NCI-H2227 (cell line): ENCODE results near the gene AVL9.

Source experiments
- DNase-seq: peaks from one replicate; lab custom pipeline; 2025; ENCODE audit not compliant: unreplicated experiment; lab: John Stamatoyannopoulos, UW

AVL9 gene

GRCh38 chr7:32533276-32534029 is 38.2 kb downstream of the AVL9 start:
- no peak for DNase-seq

DNA sequence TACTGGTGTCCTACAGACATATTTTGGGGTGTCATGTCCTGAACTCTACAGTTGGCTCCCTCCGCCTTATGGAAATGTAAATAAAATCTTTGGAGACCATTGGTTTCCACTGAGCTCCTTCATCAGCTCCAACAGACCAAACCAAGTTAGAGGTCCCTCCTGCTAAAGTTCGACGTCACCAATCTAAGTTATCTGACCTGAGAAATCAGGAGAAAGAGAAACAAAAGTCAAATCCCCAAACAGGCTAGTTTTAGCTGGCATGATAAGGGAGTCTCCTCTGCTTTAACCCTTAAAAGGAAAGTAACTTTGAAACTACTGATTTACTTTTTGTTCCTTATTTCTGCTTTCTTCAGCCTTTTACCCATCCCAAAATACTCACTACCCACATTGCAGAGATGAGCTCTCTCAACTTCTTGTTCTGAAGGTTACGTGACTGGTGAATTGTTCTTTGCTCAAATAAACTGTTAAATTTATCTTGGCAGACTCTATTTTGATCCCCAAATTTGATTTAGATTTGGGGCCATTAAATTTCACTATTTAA is 39.9 kb downstream of the AVL9 start:
- DNase-seq: no peak

GRCh38 chr7:32536016-32536415 is 40.7 kb downstream of the AVL9 start:
- DNase-seq: no peak

- DNase-seq: no peak
Observed at GRCh38 chr7:32536585-32536984, 41.3 kb downstream of the AVL9 start.

DNA sequence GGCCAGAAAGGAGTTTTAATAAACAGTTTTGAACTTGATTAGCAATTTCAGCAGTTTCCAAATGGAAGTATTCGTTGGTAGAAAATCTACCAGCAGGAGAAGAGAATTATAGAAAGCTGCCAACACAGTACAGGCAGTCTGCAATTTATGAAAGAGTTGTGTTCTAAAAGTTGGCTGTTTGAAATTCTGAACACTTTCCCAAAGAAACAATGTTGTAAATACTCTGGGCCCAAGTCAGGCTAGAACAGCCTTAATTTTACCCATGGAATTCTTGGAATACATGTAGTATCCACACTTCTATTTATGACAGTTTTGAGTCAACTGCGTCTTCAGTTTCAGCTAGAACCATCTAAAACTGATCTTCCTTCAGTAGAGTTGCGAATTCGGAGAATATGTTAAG is 42.5 kb downstream of the AVL9 start:
- DNase-seq: no peak

GRCh38 chr7:32539366-32539765 is 44.1 kb downstream of the AVL9 start:
- DNase-seq: no peak

DNA sequence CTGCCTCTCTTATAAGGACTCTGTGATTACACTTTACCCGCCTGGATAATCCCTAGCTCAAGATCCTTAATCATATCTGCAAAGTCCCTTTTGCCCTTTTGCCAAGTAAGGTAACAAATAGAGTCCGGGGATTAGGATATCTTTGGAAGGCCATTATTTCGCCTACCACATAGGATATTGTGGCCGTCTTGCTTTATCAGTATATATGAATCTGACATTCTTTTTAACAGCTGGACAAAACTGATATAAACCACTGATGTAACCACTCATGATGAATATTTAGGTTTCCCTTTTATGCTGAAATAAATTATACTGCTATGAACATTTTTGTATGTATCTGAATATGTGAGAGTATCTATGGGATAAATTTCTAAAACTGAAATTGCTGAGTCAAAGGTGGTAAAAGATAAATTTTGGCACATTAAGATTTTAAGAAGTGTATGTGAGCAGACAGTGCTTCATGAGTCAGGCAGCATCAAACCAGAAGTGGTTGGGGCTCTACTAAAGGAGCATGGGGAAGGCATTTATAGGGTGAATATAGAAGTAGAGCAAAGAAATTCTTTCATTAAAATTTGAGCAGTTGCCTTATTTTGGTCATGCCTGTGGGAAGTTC is 44.7 kb downstream of the AVL9 start:
- DNase-seq: no peak

DNA sequence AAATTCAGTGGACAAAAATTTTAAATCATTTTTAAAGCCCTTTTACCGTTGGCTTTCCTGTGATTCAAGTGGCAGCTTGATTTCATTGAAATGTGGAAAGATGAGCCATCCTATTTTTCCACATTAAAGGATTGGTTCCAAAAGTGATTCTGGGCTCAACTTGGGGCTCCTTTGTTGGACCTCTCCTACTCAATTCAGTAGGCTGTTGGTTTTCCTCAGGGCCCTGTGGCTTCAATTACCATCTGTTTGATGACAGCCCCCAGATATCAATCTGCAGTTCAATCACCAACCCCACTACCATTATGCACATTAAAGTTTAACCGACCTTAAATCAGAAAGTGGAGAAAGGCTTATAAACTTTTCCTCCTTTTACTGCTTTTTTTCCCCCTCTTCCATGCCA is 47.3 kb downstream of the AVL9 start:
- DNase-seq: no peak

DNA sequence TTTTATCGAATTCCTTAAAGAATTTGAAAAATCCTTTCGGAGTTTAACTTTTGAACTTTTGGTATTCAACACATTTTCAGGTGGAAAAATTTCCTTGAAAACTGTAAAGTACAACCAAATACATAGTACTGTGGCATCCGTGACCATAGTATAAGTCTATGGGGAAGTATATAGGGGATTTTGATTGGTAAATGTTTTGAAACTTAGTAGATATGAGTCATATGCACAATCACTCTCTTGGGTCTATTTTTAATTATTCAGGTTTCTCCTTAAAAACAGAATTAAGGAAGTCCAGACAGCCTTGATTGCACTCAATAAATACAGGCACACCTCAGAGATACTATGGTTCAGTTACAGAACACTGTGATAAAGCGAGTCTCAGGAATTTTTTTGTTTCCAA is 64.2 kb downstream of the AVL9 start:
- no peak for DNase-seq

GRCh38 chr7:32560075-32560474 is 64.8 kb downstream of the AVL9 start:
- DNase-seq: no peak

DNA sequence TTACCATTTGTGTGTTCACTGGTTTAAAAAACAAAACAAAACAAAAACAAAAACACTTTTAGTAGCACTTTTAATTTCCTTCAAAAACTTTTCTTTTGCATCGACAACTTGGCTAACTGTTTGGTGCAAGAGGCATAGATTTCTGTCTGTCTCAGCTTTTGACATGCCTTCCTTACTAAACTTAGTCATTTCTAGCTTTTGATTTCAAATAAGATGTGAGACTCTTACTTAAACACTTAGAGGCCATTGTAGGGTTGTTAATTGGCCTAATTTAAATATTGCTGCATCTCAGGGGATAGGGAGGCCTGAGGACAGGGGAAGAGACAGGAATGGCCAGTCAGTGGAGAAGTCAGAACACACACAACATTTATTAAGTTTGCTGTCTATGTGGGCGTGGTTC is 66.3 kb downstream of the AVL9 start:
- no peak for DNase-seq

DNA sequence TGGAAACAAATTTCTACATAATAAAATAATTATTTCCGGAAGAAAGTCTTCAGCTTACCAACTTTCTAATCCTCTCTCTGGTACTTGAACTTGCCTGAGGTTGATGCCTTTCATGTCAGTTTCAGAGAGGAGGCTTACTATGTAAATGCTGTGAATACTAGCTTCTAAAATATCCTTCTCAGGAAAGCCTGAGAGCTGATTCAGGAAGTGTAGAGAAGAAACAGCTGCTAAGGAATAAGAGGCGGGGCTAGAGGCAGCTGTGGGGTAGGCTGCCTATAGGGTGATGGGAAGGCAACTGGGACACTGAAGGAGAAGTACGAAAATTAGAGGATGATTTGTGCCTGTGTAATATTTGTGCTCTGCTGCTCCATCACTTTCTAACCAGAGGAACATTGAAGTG is 69.3 kb downstream of the AVL9 start:
- no peak for DNase-seq

GRCh38 chr7:32569388-32570289 is 74.3 kb downstream of the AVL9 start:
- DNase-seq: no peak

GRCh38 chr7:32573110-32573687 is 77.9 kb downstream of the AVL9 start:
- no peak for DNase-seq

- DNase-seq: no peak
Observed at GRCh38 chr7:32574626-32575025, 79.3 kb downstream of the AVL9 start.

GRCh38 chr7:32577421-32577820 is 82.1 kb downstream of the AVL9 start:
- no peak for DNase-seq

- DNase-seq: no peak
Observed at GRCh38 chr7:32579776-32580175, 84.5 kb downstream of the AVL9 start.

DNA sequence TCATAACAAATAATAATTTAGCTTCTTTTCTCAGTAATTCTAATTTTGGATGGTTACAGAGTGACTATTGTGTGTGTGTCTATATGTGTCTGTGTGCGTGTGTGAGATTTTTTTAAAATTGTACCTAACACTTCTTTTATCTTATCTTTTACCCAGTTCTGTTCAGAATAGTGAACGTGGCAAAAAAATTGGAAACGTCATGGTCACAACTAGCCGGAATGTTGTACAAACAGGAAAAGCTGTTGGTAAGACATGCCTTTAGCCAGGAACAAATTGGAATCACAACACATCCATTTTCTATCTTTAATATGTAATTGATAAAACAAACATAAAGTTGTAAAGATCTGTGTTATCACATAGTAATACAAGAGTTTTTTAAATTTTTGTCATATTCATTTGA is 85.4 kb downstream of the AVL9 start:
- DNase-seq: no peak

- no peak for DNase-seq
Observed at GRCh38 chr7:32582036-32582435, 86.7 kb downstream of the AVL9 start.

DNA sequence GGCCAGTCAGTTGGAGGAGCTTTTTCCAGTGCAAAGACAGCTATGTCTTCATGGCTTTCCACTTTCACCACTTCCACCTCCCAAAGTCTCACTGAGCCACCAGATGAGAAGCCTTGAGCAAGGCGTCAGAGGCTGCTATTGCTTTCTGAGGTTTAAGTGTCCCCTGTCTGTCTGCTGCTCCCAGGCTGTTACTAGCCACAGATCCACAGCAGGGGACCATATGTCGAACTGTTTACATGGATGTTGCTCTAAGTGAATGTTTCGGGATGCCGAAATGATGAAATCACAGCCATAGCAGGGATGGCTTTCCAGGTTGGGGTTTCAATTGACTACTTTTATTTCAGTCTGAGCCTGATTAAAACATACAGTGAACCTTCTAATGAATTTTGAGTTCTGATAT is 88.5 kb downstream of the AVL9 start:
- no peak for DNase-seq
